Stromal cell of bone marrow (primary cell): ENCODE measurements around the gene SPOP.

Source experiments
- DNase-seq: peaks from one replicate; pipeline ENCODE4 v3.0.0-alpha.2; 2012; ENCODE audit warnings: low read depth

Gene SPOP

DNA sequence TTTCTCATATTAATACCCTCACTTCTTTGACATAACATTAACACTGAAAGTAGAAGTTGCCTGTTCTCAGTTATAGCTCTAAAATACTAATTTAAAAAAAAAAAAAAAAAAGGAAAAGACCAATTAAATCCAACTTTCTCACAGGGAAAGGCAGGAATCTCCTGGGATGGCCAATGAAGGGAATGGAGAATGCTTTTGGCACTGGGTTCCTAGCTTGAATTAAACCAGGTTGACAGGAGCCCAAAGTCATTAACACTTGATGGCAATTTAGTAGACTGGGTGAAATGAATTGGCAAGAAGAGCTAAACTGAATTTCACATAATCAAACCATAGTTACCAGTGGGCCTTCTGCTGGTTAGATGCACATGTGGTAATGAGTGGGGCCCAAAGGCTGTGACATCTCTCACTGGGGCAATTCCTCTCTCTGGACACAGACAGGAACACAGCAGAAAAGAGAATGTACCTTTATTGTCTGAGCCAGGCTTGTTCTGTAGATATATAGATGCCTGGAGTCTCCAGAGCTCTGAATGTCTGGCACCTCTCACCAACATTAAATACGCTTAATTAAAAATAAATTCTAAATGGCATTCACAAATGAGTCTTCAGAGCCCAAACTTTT, 64.6 kb downstream of the SPOP start:
- DNase-seq: no peak

DNA sequence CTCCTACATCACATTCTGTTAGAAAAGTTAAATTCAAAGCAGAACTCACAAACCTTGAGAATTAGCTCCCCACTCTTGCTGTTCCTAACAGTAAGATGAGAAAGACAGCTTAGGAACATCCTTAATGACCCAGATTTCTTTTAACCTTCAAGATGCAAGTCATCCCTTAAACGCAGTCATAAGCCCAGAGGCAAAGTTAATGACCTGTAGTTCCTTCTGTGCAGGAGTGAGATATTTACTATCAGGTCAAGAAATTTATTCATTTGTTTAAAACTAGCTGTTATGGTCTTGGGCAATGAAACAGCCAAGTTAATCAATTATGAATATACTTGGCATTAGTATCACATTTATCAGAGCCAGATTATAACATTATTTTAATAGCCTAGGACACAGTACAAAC, 65.2 kb downstream of the SPOP start:
- DNase-seq: no peak

DNA sequence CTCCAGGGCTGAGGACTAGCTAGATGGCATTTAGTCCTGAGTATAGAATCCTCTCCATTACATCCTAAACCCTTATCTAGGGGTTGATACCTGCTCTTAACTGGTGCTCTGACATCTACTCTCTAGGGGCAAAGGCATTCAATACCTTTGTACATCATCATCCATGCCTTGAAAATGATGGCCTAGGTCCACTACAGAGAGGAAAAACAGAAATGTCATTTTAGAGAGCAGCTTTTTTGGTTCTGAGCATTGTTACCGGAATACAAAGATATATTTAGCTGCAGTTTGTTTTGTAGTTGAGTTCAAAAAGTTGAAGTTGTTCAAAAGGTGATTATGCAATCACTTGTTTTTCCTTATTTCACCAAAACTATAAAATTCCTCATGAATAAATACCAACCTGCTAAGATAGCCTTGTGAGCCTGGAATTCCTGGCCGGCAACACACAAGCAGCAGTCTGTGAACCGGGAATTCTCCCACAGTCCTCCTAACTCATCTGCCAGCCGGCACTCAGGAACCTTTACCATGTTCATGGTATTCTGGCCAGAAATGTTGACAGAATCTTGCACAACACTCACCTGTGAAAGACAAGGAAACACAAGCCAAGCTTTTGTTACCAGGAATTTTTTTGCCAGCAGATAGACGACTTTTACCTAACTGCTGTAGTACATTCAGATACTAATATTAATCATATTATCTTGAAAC, 66.9 kb downstream of the SPOP start:
- no peak for DNase-seq

DNA sequence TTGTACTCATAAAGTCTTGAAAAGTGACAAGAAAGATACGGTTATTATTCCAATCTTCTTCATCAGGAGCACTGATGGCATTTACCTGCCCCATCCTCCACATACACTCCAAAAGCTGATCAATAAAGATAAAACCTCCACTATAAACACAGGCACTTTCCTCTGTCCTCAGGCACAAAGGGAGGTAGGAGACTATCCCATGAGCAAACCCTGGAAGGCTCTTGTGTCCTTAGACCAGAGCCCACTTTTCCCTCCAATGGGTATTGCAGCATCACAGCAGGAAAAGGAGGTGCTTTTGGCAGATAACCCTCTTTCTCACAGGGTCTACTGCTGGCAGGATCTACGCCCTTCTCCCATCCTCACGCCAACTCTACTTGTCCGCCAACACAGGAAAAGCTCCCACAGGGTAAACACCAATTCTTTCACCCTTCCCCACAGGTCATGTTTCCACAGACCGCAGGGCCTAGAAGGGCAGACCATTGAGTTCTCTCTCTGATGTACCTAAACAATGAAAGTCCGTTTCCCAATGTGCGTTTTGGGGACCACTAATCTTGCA, 73.5 kb downstream of the SPOP start:
- DNase-seq: no peak

DNA sequence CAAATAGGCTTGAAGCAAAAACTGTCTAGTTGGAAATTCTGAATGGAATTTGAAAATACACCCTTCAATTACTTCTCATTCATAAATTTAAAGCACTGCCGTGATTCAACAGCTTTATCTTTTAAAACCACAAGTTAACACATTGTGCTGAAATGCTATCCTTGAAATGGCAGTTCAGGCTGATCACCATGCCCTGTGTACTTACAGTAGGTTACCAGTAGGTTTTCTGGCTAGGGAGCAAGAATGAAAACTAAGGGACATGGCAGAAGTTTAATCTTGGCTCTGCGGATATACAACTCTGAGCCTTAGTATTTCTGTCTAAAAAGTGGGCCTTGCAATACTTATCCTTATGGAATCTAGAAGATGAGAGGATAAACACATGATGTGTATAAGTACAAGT, 74.2 kb downstream of the SPOP start:
- no peak for DNase-seq

DNA sequence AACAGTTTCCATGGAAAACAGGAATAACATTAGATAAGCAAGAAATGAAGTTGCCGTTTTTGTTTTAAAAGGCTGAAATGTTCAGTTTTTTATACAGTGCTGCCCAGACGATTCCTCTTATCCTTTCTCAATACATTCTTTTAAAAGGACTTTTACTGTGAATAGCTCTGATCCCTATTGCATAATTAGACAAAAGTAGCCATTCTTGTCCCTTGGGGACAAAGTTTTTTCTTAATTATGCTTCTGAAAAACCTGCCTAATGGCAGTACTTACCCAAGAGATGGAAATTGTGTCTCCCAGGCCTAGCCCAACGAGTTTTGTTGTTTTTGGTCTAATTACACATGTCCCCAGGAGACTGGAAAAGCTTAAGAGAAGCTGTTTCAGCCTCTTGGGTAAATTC, 74.7 kb downstream of the SPOP start:
- DNase-seq: peak; percentile 27

DNA sequence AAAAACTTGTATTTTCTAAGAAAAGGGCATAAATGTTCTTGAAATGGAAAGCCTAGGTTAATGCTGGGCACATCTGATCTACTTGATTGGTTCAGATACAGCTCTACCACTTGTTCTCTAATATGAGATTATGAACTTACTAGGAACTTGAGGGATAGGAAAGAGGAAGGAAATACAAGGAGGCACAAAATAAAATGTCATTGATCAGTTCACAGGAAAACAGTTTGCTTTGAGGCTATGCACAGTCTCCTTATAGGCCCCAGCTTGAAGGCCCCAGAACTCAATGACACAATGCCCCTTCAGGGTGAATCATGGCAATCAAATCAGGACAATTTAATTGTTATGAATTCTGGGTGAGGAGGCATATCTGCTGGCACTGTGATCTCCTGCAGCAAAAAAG, 75.1 kb downstream of the SPOP start:
- no peak for DNase-seq

DNA sequence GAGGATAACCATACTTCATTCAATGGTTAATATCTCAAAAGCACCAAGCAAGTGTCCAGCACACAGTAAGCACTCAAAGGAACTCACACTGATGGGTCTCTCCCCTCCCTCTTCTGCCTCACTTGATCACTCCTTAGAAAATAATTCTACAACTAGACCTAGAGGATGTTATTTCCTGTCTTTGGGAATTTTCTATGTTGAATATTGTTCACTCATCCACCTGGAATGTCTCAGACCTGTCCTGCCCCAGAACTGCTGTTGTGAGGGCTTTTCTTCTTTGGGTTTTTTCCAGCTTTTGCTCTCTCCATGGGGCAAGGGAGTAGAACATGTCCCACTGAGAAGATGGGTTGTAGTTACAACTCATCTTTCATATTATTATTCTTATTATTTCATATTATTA, 76.9 kb downstream of the SPOP start:
- no peak for DNase-seq

DNA sequence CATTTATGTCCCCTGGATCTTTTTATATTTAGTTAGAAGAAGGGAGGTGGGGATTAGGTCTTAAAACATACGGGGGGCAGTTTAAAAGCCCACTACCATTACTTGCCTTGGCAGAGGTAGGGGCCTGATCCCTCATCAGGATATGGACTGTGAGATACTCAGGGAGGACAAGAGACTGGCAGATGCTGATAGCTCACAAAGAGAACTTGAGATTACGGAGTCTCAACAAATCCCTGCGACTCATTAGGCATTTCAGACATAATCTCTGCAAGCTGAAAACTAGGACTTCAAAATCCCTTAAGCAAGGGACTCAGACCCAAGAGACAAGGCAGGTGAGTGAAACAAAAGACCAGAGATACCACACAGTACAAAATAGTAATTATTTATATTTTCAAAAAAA, 79.0 kb downstream of the SPOP start:
- no peak for DNase-seq

DNA sequence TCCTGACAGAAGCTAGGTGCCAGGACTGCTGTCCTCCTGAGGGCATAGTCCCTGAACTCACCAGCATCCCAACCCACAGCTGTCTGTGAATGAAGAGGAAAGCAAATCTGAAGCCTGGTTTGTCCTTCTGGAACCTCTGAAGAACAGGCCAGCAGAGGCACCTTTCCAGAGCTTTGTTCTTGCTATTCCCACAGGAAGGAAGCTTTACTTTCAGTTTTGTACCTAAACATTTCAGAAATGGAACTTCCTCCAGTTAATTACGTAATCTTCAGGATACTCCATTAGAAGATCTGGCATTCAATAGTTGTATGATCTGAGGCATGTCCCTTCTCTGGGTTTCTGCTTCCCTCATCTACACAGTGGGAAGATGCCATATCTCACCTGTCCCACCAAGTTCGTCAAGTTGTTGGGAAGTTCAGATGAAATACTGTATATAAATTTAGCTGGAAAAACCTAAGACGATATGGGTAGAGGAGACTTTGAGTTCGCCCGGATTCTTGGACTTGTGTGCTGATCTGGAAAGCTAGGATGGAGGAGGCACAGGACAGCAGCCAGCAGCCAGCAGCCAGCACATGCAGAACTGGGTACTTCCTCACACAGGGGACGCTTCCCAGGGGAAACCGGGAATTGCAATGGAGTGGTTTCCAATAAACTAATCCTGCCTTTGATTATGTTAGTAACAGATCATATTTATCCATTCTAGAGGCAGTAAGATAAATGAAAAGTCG, 79.8 kb downstream of the SPOP start:
- no peak for DNase-seq

DNA sequence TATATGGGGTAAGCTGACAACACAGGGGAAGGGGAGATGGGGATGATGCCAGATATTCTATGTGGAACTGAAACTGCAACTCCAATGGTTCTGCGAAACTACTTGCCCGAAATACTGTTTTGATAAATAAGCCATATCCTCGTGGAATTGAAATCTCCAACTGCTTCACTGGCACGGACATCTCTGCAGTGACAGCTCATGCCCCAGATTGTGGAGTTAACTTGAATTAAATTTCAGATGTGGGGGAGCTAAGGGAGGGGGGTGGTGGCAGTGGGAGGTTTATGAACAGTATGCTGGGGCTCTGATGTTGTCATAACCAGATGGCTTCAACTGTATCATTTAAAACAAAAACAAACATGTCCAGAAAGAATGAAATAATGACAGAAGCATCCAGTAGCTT, 80.5 kb downstream of the SPOP start:
- DNase-seq: no peak

DNA sequence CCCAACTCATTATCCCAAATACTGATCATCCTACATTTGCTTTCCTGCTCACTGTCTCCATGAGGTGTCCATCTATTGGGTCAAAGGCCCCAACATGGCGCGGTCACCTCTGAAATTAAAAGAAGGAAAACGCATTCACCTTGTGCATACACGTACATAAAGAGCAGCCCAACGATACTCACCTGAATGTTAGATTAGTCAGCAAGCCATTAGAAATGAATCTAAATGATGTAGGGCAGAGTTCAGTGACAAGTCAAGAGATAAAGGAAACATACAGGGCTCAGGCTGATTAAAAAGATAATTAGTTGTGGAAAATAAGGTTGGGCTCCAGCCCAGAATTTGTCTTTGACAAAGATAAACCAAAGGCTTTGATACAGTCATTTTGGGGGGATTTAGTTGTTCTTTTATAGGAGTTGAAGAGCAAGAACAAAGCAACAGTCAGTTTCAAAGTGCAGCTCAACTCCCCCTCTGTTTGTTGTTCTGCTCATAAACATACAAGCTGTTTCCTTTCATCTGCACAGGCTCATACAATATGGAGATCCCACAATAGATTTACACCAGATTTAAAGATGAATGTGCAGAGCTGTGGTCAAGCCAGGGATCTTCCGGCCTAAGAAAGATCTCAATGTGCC, 81.2 kb downstream of the SPOP start:
- no peak for DNase-seq

DNA sequence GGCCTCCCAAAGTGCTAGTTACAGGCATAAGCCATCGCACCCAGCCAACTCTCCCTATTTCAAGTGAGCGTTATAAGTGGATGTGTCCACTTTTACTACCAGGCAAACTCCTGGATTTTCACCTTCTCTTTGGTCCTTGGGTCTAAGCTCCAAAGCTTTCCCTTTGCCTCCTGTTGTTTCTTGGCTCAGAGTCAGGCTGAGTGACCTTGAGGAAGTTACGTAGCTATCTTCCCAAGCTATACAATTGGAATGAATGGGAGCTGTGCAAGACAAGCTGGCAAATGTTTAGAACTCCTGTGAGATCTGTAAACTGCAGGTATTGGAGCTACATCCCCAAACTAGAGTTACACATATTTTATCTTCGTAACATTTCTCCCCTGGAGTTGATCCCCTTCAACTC, 81.9 kb downstream of the SPOP start:
- DNase-seq: no peak

DNA sequence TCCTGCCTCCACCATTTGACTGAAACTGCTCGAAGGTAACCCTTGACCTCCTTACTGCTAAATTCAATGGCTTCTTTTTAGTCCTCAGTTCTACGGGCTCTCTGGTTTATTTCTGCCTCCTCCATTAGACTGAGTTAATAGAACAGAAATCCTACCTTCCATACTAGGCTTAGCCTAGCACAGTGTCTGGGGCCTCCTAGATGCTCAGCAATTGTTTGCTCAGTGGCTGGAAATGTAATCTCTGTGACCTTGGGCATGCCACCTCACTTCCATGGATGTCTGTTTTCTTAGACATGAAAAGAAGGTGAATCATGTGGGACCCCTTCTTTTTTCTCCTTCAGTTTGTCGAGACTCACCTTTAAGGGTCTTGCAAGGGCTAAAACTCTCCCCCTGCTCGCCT, 82.6 kb downstream of the SPOP start:
- DNase-seq: no peak

DNA sequence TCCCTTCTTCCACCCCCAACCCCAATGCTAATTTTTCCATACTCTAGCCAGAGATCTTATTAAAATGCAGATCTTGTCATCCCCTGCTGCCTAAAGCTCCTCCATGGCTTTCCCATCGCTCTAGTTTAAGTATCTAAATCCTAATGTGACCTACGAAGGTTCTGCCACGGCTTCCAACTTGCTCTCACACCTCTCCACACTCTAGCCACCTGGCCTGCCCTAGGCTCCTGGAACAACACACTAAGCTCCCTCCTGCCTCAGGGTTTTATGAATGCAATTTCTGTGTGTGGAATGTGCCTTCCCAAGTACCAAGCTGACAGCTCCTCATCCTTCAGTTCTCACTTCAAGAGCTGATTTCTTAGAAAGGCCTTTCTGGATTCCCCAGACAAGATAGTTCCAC, 85.6 kb downstream of the SPOP start:
- DNase-seq: no peak

DNA sequence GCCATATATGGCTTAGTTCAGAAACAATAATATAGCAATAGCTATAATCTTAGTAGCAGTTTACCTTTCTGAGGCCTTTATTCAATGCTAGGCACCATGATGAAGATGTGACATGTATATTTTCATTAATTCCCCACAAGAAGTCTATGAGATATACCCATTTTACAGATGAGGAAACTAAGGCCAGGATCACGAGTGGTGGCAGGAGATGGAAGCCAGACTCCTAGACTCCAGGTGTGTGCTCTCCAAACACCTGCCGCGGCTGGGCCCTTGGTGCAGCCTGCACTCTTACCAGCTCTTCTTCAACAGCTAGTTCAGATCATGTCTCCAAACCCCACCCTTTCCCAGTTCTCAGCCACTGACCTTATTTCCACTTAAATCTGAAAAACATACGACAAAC, 87.0 kb downstream of the SPOP start:
- no peak for DNase-seq

DNA sequence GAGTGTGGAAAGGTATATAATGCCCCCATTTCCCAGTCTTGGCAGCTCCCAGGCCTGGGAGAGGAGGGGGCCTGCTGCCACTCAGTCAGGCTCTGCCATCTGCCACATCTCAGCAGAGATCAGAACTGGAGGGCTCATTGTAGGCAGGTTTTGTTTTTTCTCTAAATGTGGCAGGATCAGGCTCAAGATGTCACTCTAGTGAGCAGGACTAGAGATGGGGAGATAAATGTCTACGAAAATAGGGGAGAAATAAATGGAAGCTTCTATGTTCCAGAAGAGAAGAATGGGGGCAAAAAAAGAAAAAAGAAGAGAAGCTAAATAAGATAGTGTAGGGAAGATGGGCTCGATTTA, 88.3 kb downstream of the SPOP start:
- no peak for DNase-seq

DNA sequence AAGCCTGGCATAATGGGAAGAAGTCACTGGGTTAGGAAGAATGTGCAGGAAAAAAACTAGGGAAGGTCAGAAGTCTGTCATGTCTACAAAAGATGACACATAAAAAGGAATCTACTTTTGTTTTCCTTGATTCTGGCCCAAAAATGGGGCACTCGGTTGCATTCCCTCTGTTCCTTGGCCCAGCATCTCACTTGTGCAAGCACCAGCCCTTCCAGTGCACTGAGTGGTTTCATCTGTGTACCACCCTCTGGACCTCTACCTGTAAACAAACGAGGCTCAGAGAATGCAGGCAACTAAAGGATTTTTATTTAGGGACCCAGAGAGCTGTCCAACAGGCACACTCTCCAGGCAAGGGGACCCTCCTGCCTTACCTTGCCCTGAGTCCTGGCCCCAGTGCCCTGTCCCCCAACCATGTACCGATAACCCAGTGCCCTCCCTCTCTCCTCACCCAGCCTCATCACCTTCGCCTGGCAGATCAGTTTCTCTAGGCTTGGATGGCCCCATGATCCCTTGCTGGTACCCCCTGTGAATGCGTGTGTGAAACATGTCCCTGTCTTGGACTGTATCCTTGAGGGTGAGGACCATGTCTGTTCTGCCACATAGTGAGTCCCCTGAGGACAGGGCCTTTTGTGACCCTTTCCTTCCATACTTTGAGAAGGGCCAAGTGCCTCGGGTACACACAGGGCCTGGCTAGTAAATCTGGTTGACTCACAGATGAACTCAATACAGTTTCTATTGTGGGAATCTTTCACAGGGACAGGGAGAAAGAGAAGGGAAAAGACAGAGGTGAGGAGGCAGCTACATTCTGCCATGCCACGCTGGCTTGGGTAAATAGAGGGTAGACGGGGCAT, 88.9 kb downstream of the SPOP start:
- no peak for DNase-seq

DNA sequence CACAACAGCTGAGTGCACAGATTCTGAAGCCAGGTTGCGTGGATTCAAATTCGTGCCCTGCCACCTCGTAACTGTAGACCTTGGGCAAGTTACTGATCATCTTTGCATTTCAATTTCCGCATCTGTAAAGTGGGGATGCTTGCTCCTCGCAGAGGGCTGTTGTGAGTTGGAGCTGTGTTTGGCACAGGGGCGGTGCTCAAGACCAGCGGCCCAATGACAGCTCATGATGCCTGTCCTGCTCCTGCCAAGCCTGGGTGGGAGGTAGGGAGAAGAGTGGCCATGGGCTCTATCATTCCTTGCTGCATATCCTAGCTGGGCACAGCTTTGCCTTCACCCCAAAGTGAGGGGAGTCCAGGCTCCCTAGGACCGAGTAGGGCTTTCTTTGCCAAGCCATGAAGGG, 89.6 kb downstream of the SPOP start:
- no peak for DNase-seq

DNA sequence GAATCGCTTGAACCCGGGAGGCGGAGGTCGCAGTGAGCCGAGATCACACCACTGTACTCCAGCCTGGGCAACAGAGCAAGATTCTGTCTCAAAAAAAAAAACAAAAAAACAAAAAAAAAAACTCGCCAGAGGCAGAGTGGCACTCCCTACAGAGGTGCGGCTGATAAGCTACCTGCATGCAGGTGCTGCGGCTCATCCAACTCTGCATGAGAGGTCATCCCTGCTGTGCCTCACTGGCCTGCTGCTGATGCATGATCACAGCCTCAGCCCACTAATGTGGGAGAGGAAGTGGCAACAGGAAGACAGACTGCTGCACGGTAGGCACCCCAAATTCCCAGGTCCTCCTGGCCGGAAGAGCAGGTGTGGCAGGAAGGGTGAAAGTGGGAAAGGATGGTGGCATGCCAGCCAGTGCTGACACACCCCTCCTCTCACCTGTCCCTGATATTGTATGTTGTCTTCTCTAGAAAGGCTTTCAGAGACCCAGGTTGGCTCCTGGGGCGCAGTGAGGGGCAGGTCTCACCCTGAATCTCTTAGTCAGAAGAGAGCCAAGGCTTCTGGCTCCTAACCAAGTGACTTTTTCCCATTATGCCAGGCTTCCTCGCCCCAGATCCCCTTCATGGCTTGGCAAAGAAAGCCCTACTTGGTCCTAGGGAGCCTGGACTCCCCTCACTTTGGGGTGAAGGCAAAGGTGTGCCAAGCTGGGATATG, 90.4 kb downstream of the SPOP start:
- DNase-seq: no peak

DNA sequence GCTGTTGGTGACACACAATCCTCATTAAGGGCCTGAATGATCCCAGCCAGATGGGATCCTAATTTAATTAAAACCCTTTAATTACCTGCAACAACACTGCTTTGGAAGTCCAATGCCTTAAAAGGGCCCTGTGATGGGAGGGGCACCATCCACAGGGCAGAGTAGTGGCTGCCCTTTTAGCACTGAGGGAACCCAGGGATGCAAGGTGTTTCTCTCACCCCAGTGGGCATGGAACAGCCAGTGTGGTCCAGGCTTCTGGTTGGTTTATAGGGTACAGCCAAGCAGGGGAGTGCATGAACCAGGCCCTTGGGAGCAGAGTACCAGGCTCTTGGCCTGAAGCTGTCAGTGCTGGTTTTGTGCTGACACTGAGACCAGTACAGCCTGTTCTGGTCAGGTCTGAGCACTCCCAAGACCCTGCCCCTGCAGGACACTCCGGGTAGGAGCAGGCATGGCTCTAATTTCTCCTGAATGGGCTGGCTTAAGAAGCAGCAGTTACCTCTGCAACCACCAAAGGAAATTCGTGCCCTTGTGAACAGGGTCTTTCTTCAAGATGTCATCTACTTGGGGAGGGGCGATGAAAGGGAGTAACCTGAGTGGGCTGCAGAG, 92.4 kb downstream of the SPOP start:
- DNase-seq: no peak
